Measurements from ENCODE around the gene ZNF805. TPM values are rescaled to one million over a fixed set of nuclear protein-coding genes. Genes with fewer than 3 reads are reported as not detected.

ZNF805 gene
- total and polyA plus RNA-seq, 2 of the 13 experiments (the other 11 are each of a cell fraction or from before 2014, with no cell fraction given): 5.1 to 12.8 TPM

DNA sequence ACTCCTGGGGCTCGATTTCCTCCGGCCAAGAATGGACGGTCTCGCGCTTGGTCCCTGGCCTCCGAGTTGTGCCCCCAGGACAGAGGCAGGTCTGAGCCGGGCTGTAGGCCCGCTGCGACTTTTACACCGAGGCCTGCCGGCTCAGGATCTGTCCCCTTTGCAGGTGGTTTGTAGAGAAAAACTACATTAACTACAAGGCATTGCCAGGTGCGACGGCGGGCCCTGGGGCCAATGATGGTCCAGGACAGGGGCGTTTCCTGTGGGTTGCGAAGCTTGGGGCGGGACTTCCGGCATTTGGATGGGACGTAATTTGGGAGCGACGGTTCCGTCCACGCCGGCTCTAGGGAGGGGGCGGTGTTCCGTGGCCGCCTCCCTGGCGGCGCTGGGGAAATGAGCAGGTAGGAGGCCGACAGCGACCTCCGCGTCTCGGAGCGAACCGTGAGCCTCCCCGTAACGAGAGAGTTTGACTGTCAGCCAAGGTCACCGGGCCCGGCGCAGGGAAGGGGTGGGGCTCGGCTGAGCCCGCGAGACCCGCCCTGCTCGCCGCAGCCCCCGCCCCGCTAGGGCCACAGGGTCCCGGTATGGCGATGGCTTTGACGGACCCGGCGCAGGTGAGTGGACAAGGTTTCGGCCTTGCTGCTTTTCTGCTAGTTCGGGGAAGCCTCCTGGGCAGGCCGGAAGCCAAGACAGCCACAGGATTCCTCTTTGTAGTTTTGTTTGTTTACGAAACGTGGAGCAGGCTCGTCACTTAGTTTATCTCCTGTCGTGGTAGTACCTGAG is at the start of gene ZNF805 (continued):
- TF ChIP-seq ZNF34 (CRISPR knock-in tag; IDR thresholded peaks at IDR 0.05; ENCODE audit: borderline replicate concordance) (no peak), FOXP1 (IDR thresholded peaks at IDR 0.05) (no peak), FOXP1 (CRISPR knock-in tag; IDR thresholded peaks at IDR 0.05) (no peak), NPAS2 (CRISPR knock-in tag; IDR thresholded peaks at IDR 0.05; ENCODE audit: borderline replicate concordance) (no peak), REPIN1 (CRISPR knock-in tag; IDR thresholded peaks at IDR 0.05; ENCODE audit: borderline replicate concordance, low read depth) (peak; percentile 79), ZNF530 (CRISPR knock-in tag; IDR thresholded peaks at IDR 0.05; ENCODE audit: low read depth) (no peak), HOXA3 (CRISPR knock-in tag; IDR thresholded peaks at IDR 0.05) (peak; percentile 93), ZNF350 (CRISPR knock-in tag; IDR thresholded peaks at IDR 0.05; ENCODE audit: borderline replicate concordance, low read depth) (peak; percentile 71; the same call in 1 of the 2 replicates), RFX1 (IDR thresholded peaks at IDR 0.05) (no peak), NFKB2 (CRISPR knock-in tag; IDR thresholded peaks at IDR 0.05; ENCODE audit: borderline replicate concordance) (peak; percentile 79; the same call in 1 of the 2 replicates), RAD21 (CRISPR knock-in tag; IDR thresholded peaks at IDR 0.05) (0 out of 2 replicates have a peak, but pooled peaks have one; percentile 25), GPBP1L1 (CRISPR knock-in tag; IDR thresholded peaks at IDR 0.05) (no peak), ZSCAN29 (CRISPR knock-in tag; conservative IDR thresholded peaks at IDR 0.05) (no peak), GPN1 (CRISPR knock-in tag; IDR thresholded peaks at IDR 0.05; ENCODE audit: borderline replicate concordance) (no peak), ZBTB21 (CRISPR knock-in tag; IDR thresholded peaks at IDR 0.05) (peak; percentile 22; the same call in 1 of the 2 replicates), ZNF3 (CRISPR knock-in tag; IDR thresholded peaks at IDR 0.05) (no peak), RARG (CRISPR knock-in tag; IDR thresholded peaks at IDR 0.05; ENCODE audit: low read depth) (no peak), ZNF577 (CRISPR knock-in tag; IDR thresholded peaks at IDR 0.05; ENCODE audit: borderline replicate concordance, low read depth) (no peak), E2F1 (CRISPR knock-in tag; IDR thresholded peaks at IDR 0.05) (no peak; the same call in 1 of the 2 replicates), MED8 (CRISPR knock-in tag; IDR thresholded peaks at IDR 0.05; ENCODE audit: insufficient replicate concordance) (peak; percentile 43), NR2F6 (IDR thresholded peaks at IDR 0.05) (no peak), NR2F6 (CRISPR knock-in tag; IDR thresholded peaks at IDR 0.05) (peak; percentile 8; the same call in 1 of the 2 replicates), ZFP90 (CRISPR knock-in tag; IDR thresholded peaks at IDR 0.05; ENCODE audit: borderline replicate concordance) (no peak)
- TF ChIP-seq, protein P1, sequence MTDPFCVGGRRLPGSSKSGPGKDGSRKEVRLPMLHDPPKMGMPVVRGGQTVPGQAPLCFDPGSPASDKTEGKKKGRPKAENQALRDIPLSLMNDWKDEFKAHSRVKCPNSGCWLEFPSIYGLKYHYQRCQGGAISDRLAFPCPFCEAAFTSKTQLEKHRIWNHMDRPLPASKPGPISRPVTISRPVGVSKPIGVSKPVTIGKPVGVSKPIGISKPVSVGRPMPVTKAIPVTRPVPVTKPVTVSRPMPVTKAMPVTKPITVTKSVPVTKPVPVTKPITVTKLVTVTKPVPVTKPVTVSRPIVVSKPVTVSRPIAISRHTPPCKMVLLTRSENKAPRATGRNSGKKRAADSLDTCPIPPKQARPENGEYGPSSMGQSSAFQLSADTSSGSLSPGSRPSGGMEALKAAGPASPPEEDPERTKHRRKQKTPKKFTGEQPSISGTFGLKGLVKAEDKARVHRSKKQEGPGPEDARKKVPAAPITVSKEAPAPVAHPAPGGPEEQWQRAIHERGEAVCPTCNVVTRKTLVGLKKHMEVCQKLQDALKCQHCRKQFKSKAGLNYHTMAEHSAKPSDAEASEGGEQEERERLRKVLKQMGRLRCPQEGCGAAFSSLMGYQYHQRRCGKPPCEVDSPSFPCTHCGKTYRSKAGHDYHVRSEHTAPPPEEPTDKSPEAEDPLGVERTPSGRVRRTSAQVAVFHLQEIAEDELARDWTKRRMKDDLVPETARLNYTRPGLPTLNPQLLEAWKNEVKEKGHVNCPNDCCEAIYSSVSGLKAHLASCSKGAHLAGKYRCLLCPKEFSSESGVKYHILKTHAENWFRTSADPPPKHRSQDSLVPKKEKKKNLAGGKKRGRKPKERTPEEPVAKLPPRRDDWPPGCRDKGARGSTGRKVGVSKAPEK (CRISPR knock-in tag; IDR thresholded peaks at IDR 0.05; ENCODE audit: borderline replicate concordance): no peak

Data from HepG2 (cell line).